ENCODE data around the gene RASGRP2. TPM values are rescaled to one million over a fixed set of nuclear protein-coding genes. Genes with fewer than 3 reads are reported as not detected.

The RASGRP2 gene
- total and polyA plus RNA-seq, 7 experiments from 2014 or later: 197 to 697 (median 577) TPM

- Mint-ChIP-seq H3K4me3 (peak overlapping the region; percentile 87 to 96 (median 90)), H3K27ac (peak overlapping the region in 6 of 9 donors; percentile 98 to 100 (median 99)), H3K9me3 (peaks cover 0 to 17% (median 0%) of the 10 kb centered on the region in 11 donors), H3K4me1 (peaks cover 56 to 77% (median 70%) of the 10 kb centered on the region in 7 donors), H3K36me3 (peaks cover 13 to 43% (median 40%) of the 10 kb centered on the region in 5 donors), H3K27me3 (peaks cover 0 to 5% (median 0%) of the 10 kb centered on the region in 5 donors)
- Histone ChIP-seq H3K36me3 (ENCODE audit: control insufficient read depth in 2 of 3, insufficient read depth in 3 of 3, low read length in 3 of 3) (peaks cover 30 to 43% (median 38%) of the 10 kb centered on the region in 3 experiments), H3K4me3 (ENCODE audit: low read length) (peak overlapping the region; percentile 61), H3K27ac (ENCODE audit: low read depth, low read length) (peak overlapping the region; percentile 99), H3K4me1 (ENCODE audit: control insufficient read depth in 2 of 2, insufficient read depth in 2 of 2, low read length in 2 of 2) (peaks cover 53 to 58% of the 10 kb centered on the region in 2 donors), H3K27me3 (ENCODE audit: control insufficient read depth in 2 of 2, insufficient read depth in 2 of 2, low read length in 2 of 2) (no peaks in the 10 kb centered on the region), H3K9me3 (ENCODE audit: control insufficient read depth in 2 of 3, low read length in 3 of 3) (no peaks in the 10 kb centered on the region)
- intact Hi-C loops (cut with micrococcal nuclease): loop anchor here (1.0 to 10.0 kb wide), 16 partner anchors 14 to 793 kb away; partner anchors contain the start of genes ATG2A (in 2 of the 2), MEN1 (in 2 of the 2), ZNHIT2 (in 2 of the 2) and EHD1 (in 1 of the 2)
- DNase-seq (no peak), ATAC-seq (no peak)
- POLR2A ChIA-PET: interaction anchor here (0.5 to 30.7 kb wide), 38 partner anchors 9 to 1939 kb away, joined by 3 to 1956 read pairs (median 4); partner anchors contain the start of genes ARL2, CCDC85B, CDC42BPG and FAU
- CTCF ChIA-PET: interaction anchor here (0.5 to 1.6 kb wide), 7 partner anchors 14 to 1339 kb away, joined by 3 to 8 read pairs (median 3); partner anchors contain the start of genes MEN1 and RASGRP2
These were observed 34.2 kb upstream of the RASGRP2 start for GRCh38 chr11:64778223-64778472.

DNA sequence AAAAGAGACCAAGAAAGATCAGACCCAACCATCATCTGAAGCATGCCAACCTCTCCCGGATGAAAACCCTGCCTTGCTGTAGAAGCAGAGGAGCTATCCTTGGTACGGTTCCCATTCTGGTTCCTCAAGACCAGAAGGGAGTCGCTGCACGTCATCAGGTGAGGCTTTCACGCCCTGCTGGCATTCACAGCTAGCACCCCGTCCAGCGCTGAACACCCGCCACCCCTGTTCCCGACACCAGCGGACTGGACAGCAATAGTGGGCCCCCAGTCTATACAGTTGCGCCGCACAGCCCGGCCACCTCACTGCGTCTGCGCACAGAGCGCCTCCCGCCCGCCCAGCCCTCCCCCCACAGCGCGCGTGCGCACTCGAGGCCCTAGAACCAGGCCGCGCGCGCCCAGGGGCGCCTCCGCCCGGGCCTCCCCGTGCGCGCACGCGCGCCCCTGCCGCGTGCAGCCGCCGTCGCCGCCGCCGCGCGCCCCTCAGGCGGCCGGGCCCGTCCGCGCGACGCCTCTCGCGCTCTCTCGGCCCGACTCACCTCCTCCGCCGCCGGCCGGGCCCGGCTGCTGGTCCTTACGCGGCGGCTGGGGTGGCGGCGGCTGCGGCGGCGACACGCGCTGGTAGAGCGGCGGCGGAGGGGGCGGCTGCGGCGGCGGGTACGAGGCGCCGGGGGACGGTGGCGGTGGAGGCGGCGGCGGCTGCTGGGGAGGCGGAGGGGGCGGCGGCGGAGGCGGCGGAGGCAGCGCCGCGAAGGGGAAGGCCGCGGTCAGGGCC, 33.7 kb upstream of the RASGRP2 start:
- peak overlapping the region; percentile 86 to 97 (median 93) for H3K4me3 Mint-ChIP-seq
- peaks cover 13 to 48% (median 42%) of the 10 kb centered on the region in 5 donors for H3K36me3 Mint-ChIP-seq
- H3K4me1 Mint-ChIP-seq: peaks cover 58 to 82% (median 75%) of the 10 kb centered on the region in 7 donors
- Histone ChIP-seq H3K4me1 (ENCODE audit: control insufficient read depth in 2 of 2, insufficient read depth in 2 of 2, low read length in 2 of 2) (peaks cover 58 to 63% of the 10 kb centered on the region in 2 donors), H3K36me3 (ENCODE audit: control insufficient read depth in 2 of 3, insufficient read depth in 3 of 3, low read length in 3 of 3) (peaks cover 35 to 48% (median 43%) of the 10 kb centered on the region in 3 experiments), H3K27ac (ENCODE audit: low read depth, low read length) (peak overlapping the region; percentile 99), H3K4me3 (ENCODE audit: low read length) (peak overlapping the region; percentile 94), H3K27me3 (ENCODE audit: control insufficient read depth in 2 of 2, insufficient read depth in 2 of 2, low read length in 2 of 2) (no peaks in the 10 kb centered on the region), H3K9me3 (ENCODE audit: control insufficient read depth in 2 of 3, low read length in 3 of 3) (no peaks in the 10 kb centered on the region)
- intact Hi-C loops (cut with micrococcal nuclease): loop anchor here (1.0 to 10.0 kb wide), 18 partner anchors 9 to 793 kb away; partner anchors contain the start of genes ATG2A (in 2 of the 2), MEN1 (in 2 of the 2), ZNHIT2 (in 2 of the 2) and EHD1 (in 1 of the 2)
- peaks cover 0 to 17% (median 0%) of the 10 kb centered on the region in 11 donors for H3K9me3 Mint-ChIP-seq
- POLR2A ChIA-PET: interaction anchor here (0.6 to 30.7 kb wide), 17 partner anchors 8 to 1569 kb away, joined by 3 to 1956 read pairs (median 15); partner anchors contain the start of genes EHD1, MAJIN, MAP4K2 and MEN1
- ATAC-seq (peak; percentile 6), DNase-seq (peak; percentile 70 to 88 (median 85))
- CTCF ChIA-PET: interaction anchor here (2.6 to 19.1 kb wide), 3 partner anchors 10 to 30 kb away, joined by 21 to 305 read pairs (median 57); partner anchors contain the start of genes PYGM and RASGRP2
- peak overlapping the region; percentile 78 to 95 (median 94) for H3K27ac Mint-ChIP-seq
- peaks cover 0 to 5% (median 0%) of the 10 kb centered on the region in 5 donors for H3K27me3 Mint-ChIP-seq

DNA sequence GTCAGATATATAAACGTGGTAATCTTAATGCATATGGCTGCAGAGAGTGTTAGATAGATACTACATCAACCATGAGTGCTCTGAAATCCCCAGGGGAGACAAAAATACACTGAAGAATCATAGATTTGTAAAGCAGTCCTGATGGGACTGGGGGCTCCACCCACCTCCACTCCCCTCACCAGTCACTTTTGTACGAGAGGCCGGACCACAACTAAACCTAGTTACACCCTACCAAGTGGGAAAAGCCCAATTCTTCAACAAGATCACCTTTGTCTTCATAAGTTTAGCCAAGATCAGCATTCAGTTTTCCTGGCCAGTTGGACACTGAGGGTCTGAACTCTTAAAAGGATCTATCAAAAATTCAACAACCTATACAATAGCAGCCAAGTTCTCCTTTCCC, 32.9 kb upstream of the RASGRP2 start:
- intact Hi-C loops (cut with micrococcal nuclease): loop anchor here (1.0 to 10.0 kb wide), 3 partner anchors 9 to 648 kb away; partner anchors contain the start of genes NEAT1 (in 1 of the 2) and POLA2 (in 1 of the 2)
- H3K36me3 Mint-ChIP-seq: peaks cover 13 to 56% (median 49%) of the 10 kb centered on the region in 5 donors

GRCh38 chr11:64776425-64776824, 32.5 kb upstream of the RASGRP2 start:
- Mint-ChIP-seq H3K4me3 (peak overlapping the region; percentile 86 to 97 (median 92)), H3K36me3 (peaks cover 13 to 60% (median 53%) of the 10 kb centered on the region in 5 donors), H3K27me3 (peaks cover 0 to 5% (median 0%) of the 10 kb centered on the region in 5 donors), H3K4me1 (peaks cover 66 to 87% (median 83%) of the 10 kb centered on the region in 7 donors), H3K27ac (peak overlapping the region; percentile 78 to 95 (median 94)), H3K9me3 (peaks cover 0 to 18% (median 0%) of the 10 kb centered on the region in 11 donors)
- Histone ChIP-seq H3K4me1 (ENCODE audit: control insufficient read depth in 2 of 2, insufficient read depth in 2 of 2, low read length in 2 of 2) (peaks cover 64 to 69% of the 10 kb centered on the region in 2 donors), H3K4me3 (ENCODE audit: low read length) (peak overlapping the region; percentile 94), H3K27me3 (ENCODE audit: control insufficient read depth in 2 of 2, insufficient read depth in 2 of 2, low read length in 2 of 2) (no peaks in the 10 kb centered on the region), H3K9me3 (ENCODE audit: control insufficient read depth in 2 of 3, low read length in 3 of 3) (no peaks in the 10 kb centered on the region), H3K36me3 (ENCODE audit: control insufficient read depth in 2 of 3, insufficient read depth in 3 of 3, low read length in 3 of 3) (peaks cover 40 to 59% (median 55%) of the 10 kb centered on the region in 3 experiments), H3K27ac (ENCODE audit: low read depth, low read length) (peak overlapping the region; percentile 80)
- POLR2A ChIA-PET: interaction anchor here (0.8 to 30.7 kb wide), 12 partner anchors 10 to 458 kb away, joined by 3 to 1956 read pairs (median 6); partner anchors contain the start of genes MAP4K2, MEN1, PRDX5 and PYGM
- ATAC-seq (no peak), DNase-seq (no peak)
- CTCF ChIA-PET: interaction anchor here (1.1 to 19.1 kb wide), 5 partner anchors 9 to 71 kb away, joined by 3 to 305 read pairs (median 21); partner anchors contain the start of genes MAP4K2, PYGM and RASGRP2
- intact Hi-C loops (cut with micrococcal nuclease): loop anchor here in 1 of 2 donors (10.0 kb wide), 1 partner anchor 648 kb away; the partner anchor contains the start of gene NEAT1

More for the DNA sequence above, 32.9 kb upstream of the RASGRP2 start:
- Mint-ChIP-seq H3K9me3 (peaks cover 0 to 18% (median 0%) of the 10 kb centered on the region in 11 donors), H3K4me1 (peaks cover 63 to 83% (median 79%) of the 10 kb centered on the region in 7 donors), H3K4me3 (peak overlapping the region; percentile 86 to 97 (median 92)), H3K27me3 (peaks cover 0 to 5% (median 0%) of the 10 kb centered on the region in 5 donors), H3K27ac (peak overlapping the region; percentile 78 to 95 (median 94))
- Histone ChIP-seq H3K4me1 (ENCODE audit: control insufficient read depth in 2 of 2, insufficient read depth in 2 of 2, low read length in 2 of 2) (peaks cover 63 to 66% of the 10 kb centered on the region in 2 donors), H3K27ac (ENCODE audit: low read depth, low read length) (peak overlapping the region; percentile 80), H3K36me3 (ENCODE audit: control insufficient read depth in 2 of 3, insufficient read depth in 3 of 3, low read length in 3 of 3) (peaks cover 39 to 54% (median 51%) of the 10 kb centered on the region in 3 experiments), H3K4me3 (ENCODE audit: low read length) (peak overlapping the region; percentile 94), H3K27me3 (ENCODE audit: control insufficient read depth in 2 of 2, insufficient read depth in 2 of 2, low read length in 2 of 2) (no peaks in the 10 kb centered on the region), H3K9me3 (ENCODE audit: control insufficient read depth in 2 of 3, low read length in 3 of 3) (no peaks in the 10 kb centered on the region)
- DNase-seq (no peak), ATAC-seq (no peak)
- ChIA-PET POLR2A (interaction anchor here (0.9 to 30.7 kb wide), 10 partner anchors 9 to 336 kb away, joined by 3 to 1956 read pairs (median 8); partner anchors contain the start of genes EHD1, MAP4K2, MEN1 and PYGM), CTCF (interaction anchor here (1.1 to 19.1 kb wide), 4 partner anchors 9 to 71 kb away, joined by 3 to 305 read pairs (median 39); partner anchors contain the start of genes PYGM and RASGRP2)

GRCh38 chr11:64774144-64774543, 30.2 kb upstream of the RASGRP2 start:
- H3K27me3 Mint-ChIP-seq: peaks cover 0 to 5% (median 0%) of the 10 kb centered on the region in 5 donors
- POLR2A ChIA-PET: interaction anchor here (0.9 to 30.7 kb wide), 12 partner anchors 9 to 102 kb away, joined by 3 to 1956 read pairs (median 4); partner anchors contain the start of genes MAP4K2, PYGM and RASGRP2
- CTCF ChIA-PET: interaction anchor here (0.6 to 19.1 kb wide), 4 partner anchors 11 to 29 kb away, joined by 3 to 305 read pairs (median 32); partner anchors contain the start of genes MAP4K2, PYGM and RASGRP2
- peaks cover 0 to 17% (median 0%) of the 10 kb centered on the region in 11 donors for H3K9me3 Mint-ChIP-seq
- H3K36me3 Mint-ChIP-seq: peaks cover 17 to 83% (median 67%) of the 10 kb centered on the region in 5 donors
- ATAC-seq (no peak), DNase-seq (no peak)
- intact Hi-C loops (cut with micrococcal nuclease): loop anchor here in 1 of 2 donors (10.0 kb wide), 1 partner anchor 651 kb away; the partner anchor contains the start of gene NEAT1
- H3K4me3 ChIP-seq (ENCODE audit: low read length): no peak overlapping the region
- H3K4me1 ChIP-seq (ENCODE audit: control insufficient read depth in 2 of 2, insufficient read depth in 2 of 2, low read length in 2 of 2): peaks cover 56 to 71% of the 10 kb centered on the region in 2 donors
- peaks cover 60 to 82% (median 78%) of the 10 kb centered on the region in 3 experiments for H3K36me3 ChIP-seq (ENCODE audit: control insufficient read depth in 2 of 3, insufficient read depth in 3 of 3, low read length in 3 of 3)
- H3K4me3 Mint-ChIP-seq: peak overlapping the region; percentile 40 to 95 (median 90)
- H3K9me3 ChIP-seq (ENCODE audit: control insufficient read depth in 2 of 3, low read length in 3 of 3): no peaks in the 10 kb centered on the region
- H3K27ac ChIP-seq (ENCODE audit: low read depth, low read length): peak overlapping the region; percentile 6
- H3K27ac Mint-ChIP-seq: peak overlapping the region in 7 of 9 donors; percentile 17 to 94 (median 40)
- peaks cover 54 to 86% (median 84%) of the 10 kb centered on the region in 7 donors for H3K4me1 Mint-ChIP-seq
- H3K27me3 ChIP-seq (ENCODE audit: control insufficient read depth in 2 of 2, insufficient read depth in 2 of 2, low read length in 2 of 2): no peaks in the 10 kb centered on the region
